Neuronal stem cell (in vitro differentiated cells): Measurements from ENCODE around the gene RNF167.

Source experiments
- DNase-seq: peaks from one replicate; pipeline ENCODE4 v3.0.0-alpha.2; 2013; ENCODE audit warnings: low spot score
- H2AFZ ChIP-seq: one replicate; pipeline ENCODE4 v1.6.1; 2013; ENCODE audit warnings: mild to moderate bottlenecking, low read length, inconsistent platforms
- H2AK5ac ChIP-seq: 2 replicates; pipeline ENCODE4 v1.6.1; 2013; ENCODE audit warnings: low read depth, mild to moderate bottlenecking, inconsistent platforms, low read length, moderate library complexity, mixed read lengths
- H2BK120ac ChIP-seq: 2 replicates; pipeline ENCODE4 v1.6.1; 2013; ENCODE audit warnings: low read depth, mild to moderate bottlenecking, inconsistent platforms, low read length, moderate library complexity, mixed read lengths
- H2BK12ac ChIP-seq: one replicate; pipeline ENCODE4 v1.6.1; 2013; ENCODE audit warnings: low read length, inconsistent platforms
- H2BK15ac ChIP-seq: 2 replicates; pipeline ENCODE4 v1.6.1; 2013; ENCODE audit warnings: mild to moderate bottlenecking, low read length, inconsistent platforms, mixed read lengths
- H2BK5ac ChIP-seq: one replicate; pipeline ENCODE4 v1.6.1; 2013; ENCODE audit warnings: inconsistent platforms, mild to moderate bottlenecking, low read length, moderate library complexity
- H3K14ac ChIP-seq: one replicate; pipeline ENCODE4 v1.6.1; 2013; ENCODE audit warnings: low read length, inconsistent platforms
- H3K18ac ChIP-seq: 2 replicates; pipeline ENCODE4 v1.6.1; 2013; ENCODE audit warnings: low read length, inconsistent platforms
- H3K23ac ChIP-seq: 2 replicates; pipeline ENCODE4 v1.6.1; 2013; ENCODE audit warnings: low read depth, mild to moderate bottlenecking, mixed read lengths, low read length, inconsistent platforms; ENCODE audit not compliant: poor library complexity
- H3K27ac ChIP-seq: replicated peaks from 3 replicates; pipeline ENCODE4 v1.5.1; 2013; ENCODE audit warnings: low read length, inconsistent platforms
- H3K27me3 ChIP-seq, 3 experiments: 2 replicates each; pipeline ENCODE4 v1.6.1; 2013; ENCODE audit warnings: low read length in 3 of 3, mild to moderate bottlenecking in 2 of 3, inconsistent platforms in 1 of 3, low read depth in 1 of 3, mixed read lengths in 1 of 3, moderate library complexity in 1 of 3; ENCODE audit not compliant: control insufficient read depth in 3 of 3, insufficient read depth in 3 of 3
- H3K36me3 ChIP-seq, 2 donors: replicated peaks in 1 of 2; 2 replicates each; pipeline ENCODE4 v1.6.1; 2013; ENCODE audit warnings: low read length in 2 of 2; ENCODE audit not compliant: control insufficient read depth in 2 of 2, insufficient read depth in 2 of 2
- H3K4ac ChIP-seq: 2 replicates; pipeline ENCODE4 v1.6.1; 2013; ENCODE audit warnings: inconsistent platforms, mild to moderate bottlenecking, low read length, moderate library complexity
- H3K4me1 ChIP-seq, 2 donors: 1 replicate in 1 of 2; 2 replicates in 1 of 2; pipeline ENCODE4 v1.6.1; 2013; ENCODE audit warnings: low read length in 2 of 2, low read depth in 1 of 2; ENCODE audit not compliant: control insufficient read depth in 2 of 2, insufficient read depth in 1 of 2
- H3K4me2 ChIP-seq: one replicate; pipeline ENCODE4 v1.6.1; 2013; ENCODE audit warnings: mild to moderate bottlenecking, low read length, inconsistent platforms; ENCODE audit not compliant: insufficient read depth, poor library complexity, severe bottlenecking
- H3K4me3 ChIP-seq, 2 donors: 2 replicates each; pipeline ENCODE4 v1.5.1; 2013; ENCODE audit warnings: low read length in 2 of 2, mild to moderate bottlenecking in 2 of 2, inconsistent platforms in 1 of 2, moderate library complexity in 1 of 2
- H3K79me1 ChIP-seq: one replicate; pipeline ENCODE4 v1.6.1; 2013; ENCODE audit warnings: low read depth, mild to moderate bottlenecking, inconsistent platforms, low read length, moderate library complexity
- H3K9ac ChIP-seq: one replicate; pipeline ENCODE4 v1.6.1; 2013; ENCODE audit warnings: mild to moderate bottlenecking, low read depth, low read length, inconsistent platforms; ENCODE audit not compliant: poor library complexity
- H3K9me3 ChIP-seq, 2 donors: replicated peaks in 1 of 2; 2 replicates each; pipeline versions ENCODE3 to v1.6.1; 2013; ENCODE audit warnings: low read length in 2 of 2, mild to moderate bottlenecking in 2 of 2, inconsistent platforms in 1 of 2, low read depth in 1 of 2, mixed read lengths in 1 of 2, moderate library complexity in 1 of 2; ENCODE audit not compliant: control insufficient read depth in 2 of 2, insufficient read depth in 1 of 2
- H4K8ac ChIP-seq: one replicate; pipeline ENCODE4 v1.6.1; 2013; ENCODE audit warnings: low read depth, mild to moderate bottlenecking, inconsistent platforms, low read length, moderate library complexity
- H4K91ac ChIP-seq: one replicate; pipeline ENCODE4 v1.6.1; 2013; ENCODE audit warnings: low read length, low read depth, mild to moderate bottlenecking, inconsistent platforms; ENCODE audit not compliant: poor library complexity
- WGBS, 2 donors: extraction: QIAGEN DNeasy Blood & Tissue Kit; methylation state at CpG; one replicate each; pipeline ENCODE4 v1.1.7; 2013; ENCODE audit warnings: missing lambda C conversion rate in 2 of 2, mixed read lengths in 1 of 2; ENCODE audit not compliant: insufficient read length in 2 of 2, insufficient replicate concordance in 1 of 2; ENCODE audit errors: extremely low coverage in 2 of 2; 5-methylcytosine and 5-hydroxymethylcytosine counted together

Gene RNF167

DNA sequence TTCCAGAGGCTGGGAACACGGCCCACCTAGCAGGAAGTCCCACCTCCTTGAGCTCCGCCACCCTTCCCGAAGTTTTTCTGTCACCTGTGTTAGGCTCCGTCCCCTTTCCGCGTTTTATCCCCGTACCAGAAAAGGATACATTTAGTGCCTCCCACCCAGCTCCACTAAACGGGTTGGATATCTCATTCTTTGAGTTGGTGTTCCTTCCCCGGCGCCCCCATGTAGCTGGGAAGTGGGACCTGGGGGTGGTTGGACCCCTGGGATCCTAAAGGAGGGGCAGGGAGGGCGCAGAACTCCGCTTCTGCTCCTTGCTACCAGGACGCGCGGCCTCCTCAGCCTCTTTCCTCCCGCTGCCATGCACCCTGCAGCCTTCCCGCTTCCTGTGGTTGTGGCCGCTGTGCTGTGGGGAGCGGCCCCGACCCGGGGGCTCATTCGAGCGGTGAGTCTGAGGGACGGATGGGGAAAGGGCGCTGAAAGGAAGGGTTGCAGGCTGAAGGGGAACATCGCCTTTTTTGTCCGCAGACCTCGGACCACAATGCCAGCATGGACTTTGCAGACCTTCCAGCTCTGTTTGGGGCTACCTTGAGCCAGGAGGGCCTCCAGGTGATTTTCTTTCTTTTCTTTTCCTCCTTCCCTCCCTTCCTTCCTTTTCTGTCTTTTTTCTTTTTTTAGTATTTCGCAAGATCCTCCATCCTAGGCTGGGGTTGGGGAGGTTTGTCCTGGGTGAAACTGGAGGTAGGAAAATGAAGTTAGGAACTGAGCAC, 669 bp downstream of the RNF167 start:
- peak overlapping the region; percentile 95 for H3K9ac ChIP-seq
- no peak overlapping the region for H2BK12ac ChIP-seq
- H3K23ac ChIP-seq = no peak overlapping the region
- no peak for DNase-seq
- H3K4me2 ChIP-seq = peak overlapping the region; percentile 95
- H2BK15ac ChIP-seq = no peak overlapping the region
- H3K36me3 ChIP-seq = peaks cover 51 to 72% of the 10 kb centered on the region in 2 donors
- peak overlapping the region; percentile 90 for H2AFZ ChIP-seq
- H2BK5ac ChIP-seq = no peak overlapping the region
- H3K4me1 ChIP-seq = peaks cover 12% of the 10 kb centered on the region in 2 donors
- peak overlapping the region; percentile 95 for H3K27ac ChIP-seq
- no peaks in the 10 kb centered on the region for H3K27me3 ChIP-seq
- H4K8ac ChIP-seq = no peak overlapping the region
- H3K79me1 ChIP-seq = peaks cover 24% of the 10 kb centered on the region
- no peak overlapping the region for H3K14ac ChIP-seq
- no peak overlapping the region for H2BK120ac ChIP-seq
- peak overlapping the region; percentile 32 for H3K18ac ChIP-seq
- H3K4ac ChIP-seq = peak overlapping the region; percentile 30
- H3K4me3 ChIP-seq = peak overlapping the region; percentile 93 to 95
- peak overlapping the region; percentile 88 for H2AK5ac ChIP-seq
- WGBS, 2 donors = no CpG with 5 or more reads among the region's 29 CpGs
- H4K91ac ChIP-seq = no peak overlapping the region
- no peaks in the 10 kb centered on the region for H3K9me3 ChIP-seq

DNA sequence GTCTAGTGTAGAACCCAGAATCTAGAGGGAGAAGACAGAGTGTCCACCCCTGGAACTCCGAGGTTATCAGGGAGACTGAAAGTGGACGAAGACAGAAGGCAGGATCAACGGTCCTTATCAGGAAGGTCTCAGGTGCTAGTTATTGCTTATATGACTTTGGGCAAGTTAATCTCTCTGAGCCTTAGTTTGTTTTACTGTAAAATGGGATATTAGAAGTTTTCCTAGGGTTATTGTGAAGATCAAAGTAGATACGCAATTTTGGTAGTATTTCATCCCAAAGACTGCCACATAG, 1.2 kb downstream of the RNF167 start:
- no peak overlapping the region for H2BK15ac ChIP-seq
- H3K9me3 ChIP-seq = no peaks in the 10 kb centered on the region
- peaks cover 13 to 15% of the 10 kb centered on the region in 2 donors for H3K4me1 ChIP-seq
- H3K4me2 ChIP-seq = peak overlapping the region; percentile 95
- no peak overlapping the region for H2AK5ac ChIP-seq
- no peak overlapping the region for H4K8ac ChIP-seq
- no peak overlapping the region for H3K27ac ChIP-seq
- no peaks in the 10 kb centered on the region for H3K27me3 ChIP-seq
- H2BK12ac ChIP-seq = no peak overlapping the region
- no peak overlapping the region for H3K9ac ChIP-seq
- WGBS, 2 donors = no CpG with 5 or more reads among the region's 4 CpGs
- H2AFZ ChIP-seq = no peak overlapping the region
- no peak overlapping the region for H3K23ac ChIP-seq
- H3K4me3 ChIP-seq = peak overlapping the region in 1 of 2 donors; percentile 93
- no peak overlapping the region for H2BK5ac ChIP-seq
- no peak overlapping the region for H4K91ac ChIP-seq
- H2BK120ac ChIP-seq = no peak overlapping the region
- no peak overlapping the region for H3K4ac ChIP-seq
- H3K36me3 ChIP-seq = peaks cover 54 to 72% of the 10 kb centered on the region in 2 donors
- H3K18ac ChIP-seq = no peak overlapping the region
- no peak overlapping the region for H3K14ac ChIP-seq
- H3K79me1 ChIP-seq = peaks cover 26% of the 10 kb centered on the region
- no peak for DNase-seq

DNA sequence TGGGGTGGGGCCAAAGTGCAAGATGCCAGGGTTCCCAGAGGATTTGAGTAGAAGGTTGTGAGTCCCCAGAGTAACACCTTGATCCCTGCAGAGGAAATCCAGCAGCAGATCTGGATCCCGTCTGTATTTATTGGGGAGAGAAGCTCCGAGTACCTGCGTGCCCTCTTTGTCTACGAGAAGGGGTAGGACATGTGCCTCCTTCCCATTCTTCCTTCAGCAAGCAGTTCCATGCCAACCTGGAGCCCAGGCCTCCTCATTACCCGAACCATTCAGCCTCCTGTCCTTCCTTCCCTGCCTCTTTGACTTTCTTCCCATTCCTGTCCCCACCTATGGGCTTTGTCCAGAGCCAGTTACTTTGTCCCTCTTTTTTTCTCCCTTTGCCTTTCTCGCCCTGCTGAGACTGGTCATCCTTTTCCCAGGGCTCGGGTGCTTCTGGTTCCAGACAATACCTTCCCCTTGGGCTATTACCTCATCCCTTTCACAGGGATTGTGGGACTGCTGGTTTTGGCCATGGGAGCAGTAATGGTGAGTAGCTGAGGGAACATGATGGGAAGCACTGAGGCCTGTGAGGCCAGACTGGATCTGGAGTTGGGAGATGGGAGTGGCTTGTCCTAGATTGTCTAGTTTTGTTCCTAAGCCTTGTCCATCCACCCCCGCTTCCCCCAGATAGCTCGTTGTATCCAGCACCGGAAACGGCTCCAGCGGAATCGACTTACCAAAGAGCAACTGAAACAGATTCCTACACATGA, 2.9 kb downstream of the RNF167 start:
- H2AFZ ChIP-seq = no peak overlapping the region
- no peak overlapping the region for H3K14ac ChIP-seq
- no peaks in the 10 kb centered on the region for H3K27me3 ChIP-seq
- peaks cover 17 to 20% of the 10 kb centered on the region in 2 donors for H3K4me1 ChIP-seq
- H3K9me3 ChIP-seq = no peaks in the 10 kb centered on the region
- no CpG with 5 or more reads among the region's 13 CpGs for WGBS, 2 donors
- no peak overlapping the region for H2AK5ac ChIP-seq
- H2BK15ac ChIP-seq = no peak overlapping the region
- no peak overlapping the region for H2BK120ac ChIP-seq
- no peak overlapping the region for H3K4me2 ChIP-seq
- H3K4ac ChIP-seq = no peak overlapping the region
- H3K9ac ChIP-seq = no peak overlapping the region
- peaks cover 45 to 64% of the 10 kb centered on the region in 2 donors for H3K36me3 ChIP-seq
- no peak overlapping the region for H3K18ac ChIP-seq
- no peak for DNase-seq
- no peak overlapping the region for H3K23ac ChIP-seq
- peak overlapping the region in 1 of 2 donors; percentile 4 for H3K4me3 ChIP-seq
- H4K8ac ChIP-seq = no peak overlapping the region
- peaks cover 22% of the 10 kb centered on the region for H3K79me1 ChIP-seq
- H2BK5ac ChIP-seq = no peak overlapping the region
- no peak overlapping the region for H2BK12ac ChIP-seq
- no peak overlapping the region for H4K91ac ChIP-seq
- no peak overlapping the region for H3K27ac ChIP-seq

DNA sequence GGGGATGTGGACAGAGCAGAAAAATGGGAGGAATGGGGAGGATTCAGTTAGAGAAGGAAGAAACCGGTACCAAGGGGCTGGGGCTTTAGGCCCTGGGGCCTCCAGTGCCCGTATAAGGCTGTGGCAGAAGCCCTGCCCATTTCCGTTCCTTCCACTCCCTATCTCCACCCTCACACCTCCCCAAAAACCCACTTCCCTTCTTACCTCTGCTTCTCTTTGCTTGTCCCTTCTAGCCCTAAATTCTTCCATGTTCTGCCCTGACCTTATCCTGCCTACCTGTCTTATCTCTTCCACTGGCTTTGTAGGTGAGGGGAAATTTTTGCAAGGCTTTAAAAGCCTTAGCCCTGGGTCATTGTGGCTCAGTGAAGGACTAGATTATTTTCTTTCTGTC, 4.1 kb downstream of the RNF167 start:
- no peaks in the 10 kb centered on the region for H3K9me3 ChIP-seq
- no peak for DNase-seq
- H2BK120ac ChIP-seq = no peak overlapping the region
- no peak overlapping the region for H4K8ac ChIP-seq
- no peak overlapping the region for H3K14ac ChIP-seq
- no peak overlapping the region for H3K27ac ChIP-seq
- peaks cover 11 to 12% of the 10 kb centered on the region in 2 donors for H3K4me1 ChIP-seq
- no peak overlapping the region for H2AFZ ChIP-seq
- no peak overlapping the region for H2AK5ac ChIP-seq
- peaks cover 14% of the 10 kb centered on the region for H3K79me1 ChIP-seq
- no peak overlapping the region for H3K4ac ChIP-seq
- H2BK15ac ChIP-seq = no peak overlapping the region
- no peak overlapping the region for H4K91ac ChIP-seq
- no peaks in the 10 kb centered on the region for H3K27me3 ChIP-seq
- peaks cover 40 to 56% of the 10 kb centered on the region in 2 donors for H3K36me3 ChIP-seq
- WGBS, 2 donors = no CpG with 5 or more reads among the region's 3 CpGs
- no peak overlapping the region for H3K4me2 ChIP-seq
- no peak overlapping the region for H3K9ac ChIP-seq
- peak overlapping the region; percentile 12 for H3K23ac ChIP-seq
- no peak overlapping the region for H3K4me3 ChIP-seq
- H3K18ac ChIP-seq = no peak overlapping the region
- no peak overlapping the region for H2BK5ac ChIP-seq
- H2BK12ac ChIP-seq = no peak overlapping the region
